Large intestine (tissue), 3 donors: ENCODE data around the gene RGS18. TPM values are rescaled to one million over a fixed set of nuclear protein-coding genes. Genes with fewer than 3 reads are reported as not detected.
"Not testable (repeated sequence)": the region's sequence is repeated elsewhere in the genome, so short reads cannot be mapped to it uniquely, and the experiment has no call there.

Experiments used
- DNase-seq, 2 donors: peaks; one replicate each; pipeline versions ENCODE4 v3.0.0 to v3.0.0-alpha.2; 2013
- H3K27ac ChIP-seq: one replicate; pipeline ENCODE4 v1.5.1; 2013; ENCODE audit warnings: low read length
- H3K27me3 ChIP-seq: 2 replicates; pipeline ENCODE4 v1.6.1; 2013; ENCODE audit warnings: low read length; ENCODE audit not compliant: control insufficient read depth, insufficient read depth
- H3K36me3 ChIP-seq: 2 replicates; pipeline ENCODE4 v1.6.1; 2013; ENCODE audit warnings: low read length; ENCODE audit not compliant: control insufficient read depth, insufficient read depth
- H3K4me1 ChIP-seq: one replicate; pipeline ENCODE4 v1.6.1; 2013; ENCODE audit warnings: low read length; ENCODE audit not compliant: control insufficient read depth, insufficient read depth
- H3K4me3 ChIP-seq: one replicate; pipeline ENCODE4 v1.5.1; 2013; ENCODE audit warnings: low read length
- H3K9me3 ChIP-seq: one replicate; pipeline ENCODE4 v1.6.1; 2013; ENCODE audit warnings: mild to moderate bottlenecking, low read depth, low read length, moderate library complexity; ENCODE audit not compliant: control insufficient read depth
- WGBS: methylation state at CpG from one replicate; pipeline ENCODE4 v1.1.5; 2013; ENCODE audit warnings: low lambda C conversion rate; ENCODE audit not compliant: insufficient coverage; 5-methylcytosine and 5-hydroxymethylcytosine counted together
- polyA plus RNA-seq: library from polyadenylated mRNA; unstranded; fragments of 120-200 nt; gene quantifications from one replicate; pipeline ENCODE4 v1.2.1, GENCODE V29; 2013

The RGS18 gene
- polyA plus RNA-seq, 1 donor: 4.1 TPM

DNA sequence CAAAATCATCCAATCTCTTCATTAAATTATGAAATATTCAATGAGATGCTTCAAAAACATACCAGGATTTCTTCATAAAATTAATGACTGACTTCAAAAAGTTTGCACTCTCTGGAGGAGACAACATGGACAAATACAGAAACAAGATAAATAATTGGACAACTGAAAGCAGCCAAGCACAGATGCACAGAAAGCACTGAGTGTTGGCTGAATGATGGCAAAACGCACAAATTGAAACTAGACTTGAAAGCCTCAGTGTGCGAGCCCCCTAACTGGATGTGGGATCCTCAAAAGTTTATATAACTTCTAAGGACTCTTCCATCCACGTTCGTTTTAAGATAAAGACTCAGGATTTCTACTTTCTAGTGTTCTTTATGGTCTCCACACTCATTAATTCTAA is 27.9 kb downstream of the RGS18 start:
- DNase-seq: no peak
- H3K27ac ChIP-seq: no peak overlapping the region
- WGBS: 100% methylated on average over 2 of the region's 4 CpGs
- no peak overlapping the region for H3K4me3 ChIP-seq
- no peaks in the 10 kb centered on the region for H3K36me3 ChIP-seq
- H3K4me1 ChIP-seq: no peaks in the 10 kb centered on the region
- no peaks in the 10 kb centered on the region for H3K9me3 ChIP-seq
- H3K27me3 ChIP-seq: no peaks in the 10 kb centered on the region

DNA sequence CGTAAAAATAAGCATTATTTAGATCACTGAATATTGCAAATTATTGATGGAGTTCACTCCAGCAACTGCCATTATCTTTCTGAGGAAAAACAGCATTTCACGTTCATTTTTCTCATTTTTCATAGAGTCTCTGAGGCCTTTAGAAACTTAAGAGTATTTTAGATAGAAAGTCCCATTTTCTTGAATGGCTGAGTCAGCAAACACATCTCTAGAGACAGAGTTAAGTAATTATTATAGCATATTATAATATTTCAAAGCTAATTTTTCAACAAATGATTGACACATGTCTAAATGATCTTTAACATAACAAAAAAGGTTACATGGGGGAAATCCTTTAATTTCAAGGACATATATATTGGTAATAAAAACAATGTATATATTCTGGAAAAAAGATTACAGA is 31.8 kb downstream of the RGS18 start:
- H3K27me3 ChIP-seq: no peaks in the 10 kb centered on the region
- H3K4me1 ChIP-seq: no peaks in the 10 kb centered on the region
- no peak for DNase-seq
- H3K4me3 ChIP-seq: no peak overlapping the region
- no peaks in the 10 kb centered on the region for H3K36me3 ChIP-seq
- 100% methylated on average over 2 of the region's 2 CpGs for WGBS
- H3K9me3 ChIP-seq: no peaks in the 10 kb centered on the region
- no peak overlapping the region for H3K27ac ChIP-seq

DNA sequence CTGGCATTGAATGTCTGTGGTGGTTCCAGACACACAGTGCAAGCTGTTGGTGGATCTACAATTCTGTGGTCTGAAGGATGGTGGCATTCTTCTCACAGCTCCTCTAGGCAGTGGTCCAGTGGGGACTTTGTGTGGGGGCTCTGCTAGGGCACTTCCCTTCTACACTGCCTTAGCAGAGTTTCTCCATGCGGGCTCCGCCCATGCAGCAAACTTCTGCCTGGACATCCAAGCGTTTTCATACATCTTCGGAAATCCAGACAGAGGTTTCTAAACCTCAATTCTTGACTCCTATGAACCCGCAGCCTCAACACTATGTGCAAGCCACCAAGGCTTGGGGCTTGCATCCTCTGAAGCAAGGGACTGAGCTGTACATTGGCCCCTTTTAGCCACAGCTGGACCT is 43.0 kb downstream of the RGS18 start:
- no peak for DNase-seq
- no peaks in the 10 kb centered on the region for H3K27me3 ChIP-seq
- WGBS: no CpG with 5 or more reads among the region's 5 CpGs

DNA sequence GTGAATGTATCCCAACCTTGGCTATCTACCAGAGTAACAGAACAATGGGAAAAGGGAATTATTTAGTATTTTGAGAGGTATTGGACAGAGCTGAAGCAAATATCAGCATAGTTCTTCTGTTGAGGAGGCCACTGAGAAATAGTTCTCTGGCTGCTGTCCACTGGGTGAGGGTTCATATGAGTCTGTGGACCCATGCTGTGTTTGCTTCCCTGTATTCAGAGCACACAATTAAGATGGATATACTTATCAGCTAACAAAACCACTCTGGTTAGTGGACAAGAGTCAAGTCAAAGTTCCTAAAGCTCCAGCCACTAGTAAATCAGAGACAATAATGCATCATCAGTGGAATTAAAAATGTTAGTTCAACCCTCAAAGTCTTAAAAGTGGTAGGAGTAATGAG is 66.1 kb downstream of the RGS18 start:
- no peaks in the 10 kb centered on the region for H3K27me3 ChIP-seq
- no peaks in the 10 kb centered on the region for H3K36me3 ChIP-seq
- no peak for DNase-seq
- H3K4me1 ChIP-seq: no peaks in the 10 kb centered on the region
- no peak overlapping the region for H3K4me3 ChIP-seq
- no peaks in the 10 kb centered on the region for H3K9me3 ChIP-seq
- H3K27ac ChIP-seq: no peak overlapping the region

More for the DNA sequence above, 43.0 kb downstream of the RGS18 start:
- H3K9me3 ChIP-seq: no peaks in the 10 kb centered on the region
- no peak overlapping the region for H3K27ac ChIP-seq
- no peaks in the 10 kb centered on the region for H3K4me1 ChIP-seq
- H3K4me3 ChIP-seq: no peak overlapping the region
- no peaks in the 10 kb centered on the region for H3K36me3 ChIP-seq

DNA sequence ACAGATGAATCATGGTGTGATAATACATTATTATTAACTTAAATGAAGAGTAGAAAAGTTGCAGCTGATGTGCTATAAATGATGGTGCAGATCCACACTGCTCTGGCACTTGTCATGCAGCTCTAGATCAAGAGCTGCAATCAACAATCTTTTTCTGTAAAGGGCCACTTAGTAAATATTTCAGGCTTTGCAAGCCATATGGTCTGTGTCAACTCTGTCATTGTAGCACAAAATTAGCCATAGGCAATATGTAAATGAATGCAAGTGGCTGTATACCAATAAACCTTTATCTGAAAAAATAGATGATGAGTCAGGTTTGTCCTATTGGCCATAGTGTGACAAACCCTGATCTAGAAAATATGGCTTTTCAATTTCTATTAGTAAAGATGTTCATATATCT is 66.6 kb downstream of the RGS18 start:
- H3K4me1 ChIP-seq: no peaks in the 10 kb centered on the region
- no peak overlapping the region for H3K4me3 ChIP-seq

DNA sequence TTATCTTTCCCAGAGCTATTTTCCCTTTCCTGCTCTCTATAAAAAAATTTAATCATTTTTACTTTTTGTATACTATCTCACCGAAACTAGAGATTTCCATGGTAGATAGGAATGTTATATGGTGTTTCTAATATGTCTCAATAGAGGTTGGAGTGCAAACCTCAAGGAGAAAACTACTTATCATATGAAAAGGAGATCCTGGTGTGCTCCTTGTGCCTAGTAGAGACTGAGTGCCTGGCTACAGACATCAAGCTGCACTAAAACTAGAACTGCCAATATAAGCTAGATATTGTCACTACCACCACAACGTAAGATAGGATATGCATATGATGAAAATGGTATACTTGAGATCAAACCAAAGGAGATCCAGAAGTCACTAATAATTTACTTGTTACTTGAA is 67.0 kb downstream of the RGS18 start:
- Histone ChIP-seq H3K27me3 (no peaks in the 10 kb centered on the region), H3K36me3 (no peaks in the 10 kb centered on the region), H3K9me3 (no peaks in the 10 kb centered on the region), H3K27ac (no peak overlapping the region), H3K4me1 (no peaks in the 10 kb centered on the region), H3K4me3 (no peak overlapping the region)
- DNase-seq: no peak
- no CpG with 5 or more reads among the region's 2 CpGs for WGBS

More for the DNA sequence above, 66.6 kb downstream of the RGS18 start:
- Histone ChIP-seq H3K27ac (no peak overlapping the region), H3K36me3 (no peaks in the 10 kb centered on the region), H3K9me3 (no peaks in the 10 kb centered on the region), H3K27me3 (no peaks in the 10 kb centered on the region)
- DNase-seq: no peak

DNA sequence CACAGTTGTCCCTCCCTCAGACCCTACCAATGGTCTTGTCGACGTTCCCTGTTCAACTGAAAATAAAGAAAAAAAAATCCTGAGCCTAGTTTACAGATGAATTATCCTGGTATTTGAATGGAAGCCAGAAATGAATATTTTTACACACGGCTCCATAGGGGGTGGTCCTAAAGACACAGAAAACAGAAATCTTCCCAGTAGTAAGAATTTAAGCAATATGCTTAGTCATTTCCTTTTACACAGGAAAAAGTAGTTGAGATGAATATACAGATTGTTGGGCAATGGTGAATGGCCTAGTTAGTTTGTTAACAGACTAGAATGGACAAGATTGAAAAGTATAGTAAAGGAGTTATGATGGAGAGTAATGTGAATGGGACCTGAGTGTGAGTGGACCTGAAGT is 67.4 kb downstream of the RGS18 start:
- no peaks in the 10 kb centered on the region for H3K27me3 ChIP-seq
- H3K36me3 ChIP-seq: no peaks in the 10 kb centered on the region
- H3K9me3 ChIP-seq: no peaks in the 10 kb centered on the region
- H3K27ac ChIP-seq: no peak overlapping the region
- no peaks in the 10 kb centered on the region for H3K4me1 ChIP-seq
- no peak for DNase-seq
- WGBS: 100% methylated on average over 2 of the region's 3 CpGs
- no peak overlapping the region for H3K4me3 ChIP-seq

DNA sequence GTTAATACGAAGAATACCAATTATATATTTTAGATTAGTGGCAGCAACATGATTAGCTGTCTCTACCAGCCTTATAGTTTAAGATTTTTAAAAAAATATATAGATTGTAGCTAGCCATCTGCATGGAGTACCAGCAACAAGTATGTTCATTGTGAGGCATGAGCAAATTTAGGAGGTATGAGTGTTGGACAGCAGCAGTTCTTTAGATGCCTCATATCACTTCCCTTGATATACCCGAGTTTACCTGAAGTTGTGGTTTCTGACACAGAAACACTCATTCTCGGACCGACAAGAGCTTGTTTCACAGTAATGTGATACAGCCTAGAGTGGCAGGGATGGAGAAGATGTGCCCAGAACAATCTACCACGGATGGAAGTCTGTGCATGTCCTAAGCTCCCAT is 69.1 kb downstream of the RGS18 start:
- Histone ChIP-seq H3K9me3 (no peaks in the 10 kb centered on the region), H3K27ac (no peak overlapping the region), H3K4me3 (no peak overlapping the region), H3K27me3 (no peaks in the 10 kb centered on the region), H3K4me1 (no peaks in the 10 kb centered on the region), H3K36me3 (no peaks in the 10 kb centered on the region)
- no CpG with 5 or more reads among the region's 5 CpGs for WGBS
- DNase-seq: no peak

DNA sequence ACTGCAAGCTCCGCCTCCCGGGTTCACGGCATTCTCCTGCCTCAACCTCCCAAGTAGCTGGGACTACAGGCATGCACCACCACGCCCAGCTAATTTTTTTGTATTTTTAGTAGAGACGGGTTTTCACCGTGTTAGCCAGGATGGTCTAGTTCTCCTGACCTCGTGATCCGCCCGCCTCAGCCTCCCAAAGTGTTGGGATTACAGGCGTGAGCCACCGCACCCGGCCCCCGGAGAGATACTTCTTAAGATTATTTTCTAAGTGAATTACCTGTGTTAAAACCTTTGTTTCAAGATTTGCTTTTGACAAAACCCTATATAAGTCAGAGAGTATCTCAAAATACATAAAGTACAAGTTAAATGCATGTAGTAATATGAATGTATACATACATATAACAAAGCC is 69.7 kb downstream of the RGS18 start:
- H3K4me1 ChIP-seq, H3K27ac ChIP-seq, H3K4me3 ChIP-seq, H3K27me3 ChIP-seq, DNase-seq, H3K9me3 ChIP-seq, H3K36me3 ChIP-seq: not testable (repeated sequence)
- WGBS: no CpG with 5 or more reads among the region's 13 CpGs

DNA sequence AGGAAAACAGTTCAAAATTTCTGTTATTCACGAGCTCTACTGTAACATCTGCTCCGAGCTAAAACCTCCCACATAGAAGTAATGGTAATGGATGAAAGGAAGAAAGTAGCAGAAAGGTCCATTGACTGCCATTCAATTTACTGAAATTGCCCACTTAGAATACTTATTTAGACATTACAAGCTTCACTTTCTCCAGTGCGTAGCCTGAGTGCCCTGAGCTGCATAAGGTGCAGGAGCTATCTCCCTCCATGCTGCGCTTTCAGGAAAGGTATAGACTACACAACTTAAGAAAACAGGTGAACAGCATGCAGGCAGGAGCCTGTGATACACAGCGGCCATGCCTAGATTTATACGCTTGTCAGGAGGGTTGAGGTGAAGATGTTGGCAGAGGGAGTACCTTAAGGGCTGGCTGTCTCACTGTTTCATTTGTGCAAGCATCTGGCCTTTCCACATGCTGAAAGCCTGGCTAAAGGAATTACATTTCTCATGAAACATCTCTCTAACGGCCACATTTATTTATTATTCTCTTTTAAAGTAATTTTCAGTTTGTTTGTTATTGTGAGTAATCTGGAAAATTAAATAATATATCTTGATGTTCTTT is 74.7 kb downstream of the RGS18 start:
- Histone ChIP-seq H3K27ac (no peak overlapping the region), H3K4me1 (no peaks in the 10 kb centered on the region), H3K36me3 (no peaks in the 10 kb centered on the region), H3K9me3 (no peaks in the 10 kb centered on the region), H3K27me3 (no peaks in the 10 kb centered on the region), H3K4me3 (no peak overlapping the region)
- no CpG with 5 or more reads among the region's 7 CpGs for WGBS
- no peak for DNase-seq

DNA sequence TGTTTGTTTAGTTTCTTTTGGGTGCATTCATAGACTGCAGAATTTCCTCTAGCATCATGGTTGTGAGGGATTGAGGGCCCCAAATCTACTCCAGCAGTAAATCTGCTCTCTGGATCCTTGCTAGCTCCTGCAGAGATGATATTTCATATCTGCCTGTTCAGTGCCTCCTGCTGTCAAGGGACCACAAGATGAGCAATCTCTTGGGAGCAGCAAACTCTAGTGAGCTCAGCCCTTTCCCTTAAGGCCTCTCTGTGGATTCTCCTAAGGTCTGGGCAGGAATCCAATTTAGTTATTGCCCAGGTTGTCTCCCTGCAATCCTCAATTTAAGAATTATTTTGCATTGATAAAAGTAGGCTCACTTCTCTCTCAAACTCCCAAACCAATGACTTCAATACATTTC is 76.9 kb downstream of the RGS18 start:
- H3K27me3 ChIP-seq: no peaks in the 10 kb centered on the region
- H3K36me3 ChIP-seq: no peaks in the 10 kb centered on the region
- H3K27ac ChIP-seq: no peak overlapping the region
- no peaks in the 10 kb centered on the region for H3K9me3 ChIP-seq
- H3K4me3 ChIP-seq: no peak overlapping the region
- H3K4me1 ChIP-seq: no peaks in the 10 kb centered on the region
- DNase-seq: no peak
